ENCODE measurements around the gene PHETA1. TPM values are rescaled to one million over a fixed set of nuclear protein-coding genes. Genes with fewer than 3 reads are reported as not detected.

The PHETA1 gene
- total RNA-seq, 1 experiment from 2014 or later, result 16.3 TPM

DNA sequence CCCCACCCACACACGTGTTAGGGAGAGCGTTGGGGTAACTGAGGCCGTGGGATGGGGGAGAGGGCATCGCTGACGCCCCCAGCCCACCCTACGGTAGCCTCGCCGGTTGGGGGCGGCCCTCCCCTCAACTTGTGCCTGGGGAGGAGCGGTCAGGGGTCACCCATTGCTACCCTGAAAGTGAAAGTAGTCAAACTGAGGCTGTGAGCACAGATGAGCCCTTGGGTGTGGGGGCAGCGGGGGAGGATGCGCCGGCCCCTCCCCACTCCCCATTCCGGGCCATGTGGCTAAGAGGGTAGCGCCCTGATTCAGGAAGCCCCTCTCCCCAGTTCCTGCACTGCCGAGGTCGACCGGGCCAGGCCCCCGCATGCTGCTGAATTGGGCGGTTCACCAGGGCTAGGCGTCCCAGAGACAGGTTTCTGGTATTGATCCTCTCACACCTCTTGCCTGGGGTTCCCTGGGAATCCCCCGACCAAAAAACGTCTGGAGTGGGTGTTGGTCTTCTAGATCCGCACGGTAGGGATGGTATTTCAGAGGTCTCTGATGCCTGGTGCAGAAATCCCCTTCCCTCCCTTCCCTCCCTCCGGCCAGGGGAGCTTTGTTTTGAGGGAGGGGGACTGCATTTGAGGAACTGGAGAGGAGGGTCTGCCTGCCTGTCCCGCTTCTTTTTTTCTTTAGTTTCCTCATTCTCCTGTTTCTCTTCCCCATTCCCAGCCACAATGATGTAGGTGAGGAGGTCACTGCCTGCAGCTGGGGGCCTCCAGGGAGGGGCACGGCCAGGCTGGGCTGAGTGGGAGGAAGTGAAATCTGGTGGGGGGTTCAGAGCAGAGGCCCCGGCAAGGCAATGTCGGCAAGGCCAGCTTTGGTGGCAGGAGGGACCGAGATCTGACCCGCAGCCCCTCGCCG, 37.8 kb upstream of the PHETA1 start:
- POLR2A ChIA-PET, result interaction anchor here (0.6 kb wide), 1 partner anchor 1005 kb away, joined by 7 read pairs; no protein-coding TSS in a partner anchor

DNA sequence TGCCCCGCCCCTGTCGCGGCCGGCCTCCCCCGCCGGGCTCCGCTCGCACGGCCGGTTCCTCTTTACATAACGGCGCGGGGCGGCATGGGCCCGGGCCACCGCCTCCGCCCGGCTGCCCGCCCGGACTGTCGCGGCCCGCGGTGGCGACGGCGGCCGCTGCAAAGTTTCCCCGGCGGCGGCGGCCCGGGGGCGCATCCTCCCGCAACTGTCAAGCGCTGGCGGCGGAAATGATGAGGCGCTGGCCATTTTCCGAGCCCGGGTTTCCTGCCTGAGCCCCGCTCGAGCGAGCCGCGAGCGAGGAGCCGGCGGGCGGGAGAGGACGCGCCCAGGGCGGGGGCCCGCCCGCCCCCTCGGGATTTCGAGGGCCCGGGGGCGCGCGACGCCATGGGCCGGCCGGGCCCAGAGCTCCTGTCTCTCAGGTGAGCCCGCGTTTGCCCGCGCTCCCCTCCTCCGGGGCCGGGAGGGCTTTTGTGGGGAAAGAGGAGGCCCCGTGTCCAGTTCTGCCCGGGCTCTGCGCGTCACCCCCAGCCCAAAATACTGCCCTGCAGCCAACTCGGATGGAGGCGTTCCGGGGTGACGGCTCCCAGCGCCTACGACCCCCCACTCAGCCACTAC, 37.1 kb upstream of the PHETA1 start, which contains the start of gene SH2B3:
TSS of gene SH2B3 (plus strand) at position 65 of the 615 bp plus-strand sequence. CDS start 12,223 bp downstream, outside the sequence.
- peak within 1 kb of the TSS; percentile 95 for H3K27ac ChIP-seq (ENCODE audit: low read length)
- peaks cover 54% of the 10 kb centered on the region for H3K4me1 ChIP-seq (ENCODE audit: control insufficient read depth, insufficient read depth, low read length)
- peak within 1 kb of the TSS; percentile 89 to 90 for H3K4me3 ChIP-seq (ENCODE audit: low read depth in 2 of 2, low read length in 2 of 2)
- H3K27me3 ChIP-seq (ENCODE audit: control insufficient read depth, insufficient read depth, low read length), result no peaks in the 10 kb centered on the region
- ChIA-PET CTCF (no interaction called here), POLR2A (no interaction called here)
- ATAC-seq, result peak; percentile 9
- no TSS peak for BruUV-seq (replicated peaks)
- no peaks in the 10 kb centered on the region for H3K9me3 ChIP-seq (ENCODE audit: control insufficient read depth, insufficient read depth, low read depth, low read length)
- no peaks in the 10 kb centered on the region; the same call in 1 of the 2 replicates for H3K36me3 ChIP-seq (ENCODE audit: control insufficient read depth, insufficient read depth, low read length)
- no peak for TF ChIP-seq TCF7L2 (IDR thresholded peaks at IDR 0.05; ENCODE audit: low read depth, low read length)
- no peak for TF ChIP-seq POLR2AphosphoS5 (IDR thresholded peaks at IDR 0.05; ENCODE audit: low read depth, low read length)
- TF ChIP-seq, protein P1, sequence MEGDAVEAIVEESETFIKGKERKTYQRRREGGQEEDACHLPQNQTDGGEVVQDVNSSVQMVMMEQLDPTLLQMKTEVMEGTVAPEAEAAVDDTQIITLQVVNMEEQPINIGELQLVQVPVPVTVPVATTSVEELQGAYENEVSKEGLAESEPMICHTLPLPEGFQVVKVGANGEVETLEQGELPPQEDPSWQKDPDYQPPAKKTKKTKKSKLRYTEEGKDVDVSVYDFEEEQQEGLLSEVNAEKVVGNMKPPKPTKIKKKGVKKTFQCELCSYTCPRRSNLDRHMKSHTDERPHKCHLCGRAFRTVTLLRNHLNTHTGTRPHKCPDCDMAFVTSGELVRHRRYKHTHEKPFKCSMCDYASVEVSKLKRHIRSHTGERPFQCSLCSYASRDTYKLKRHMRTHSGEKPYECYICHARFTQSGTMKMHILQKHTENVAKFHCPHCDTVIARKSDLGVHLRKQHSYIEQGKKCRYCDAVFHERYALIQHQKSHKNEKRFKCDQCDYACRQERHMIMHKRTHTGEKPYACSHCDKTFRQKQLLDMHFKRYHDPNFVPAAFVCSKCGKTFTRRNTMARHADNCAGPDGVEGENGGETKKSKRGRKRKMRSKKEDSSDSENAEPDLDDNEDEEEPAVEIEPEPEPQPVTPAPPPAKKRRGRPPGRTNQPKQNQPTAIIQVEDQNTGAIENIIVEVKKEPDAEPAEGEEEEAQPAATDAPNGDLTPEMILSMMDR (IDR thresholded peaks at IDR 0.05), result no peak
- TF ChIP-seq, protein P2, sequence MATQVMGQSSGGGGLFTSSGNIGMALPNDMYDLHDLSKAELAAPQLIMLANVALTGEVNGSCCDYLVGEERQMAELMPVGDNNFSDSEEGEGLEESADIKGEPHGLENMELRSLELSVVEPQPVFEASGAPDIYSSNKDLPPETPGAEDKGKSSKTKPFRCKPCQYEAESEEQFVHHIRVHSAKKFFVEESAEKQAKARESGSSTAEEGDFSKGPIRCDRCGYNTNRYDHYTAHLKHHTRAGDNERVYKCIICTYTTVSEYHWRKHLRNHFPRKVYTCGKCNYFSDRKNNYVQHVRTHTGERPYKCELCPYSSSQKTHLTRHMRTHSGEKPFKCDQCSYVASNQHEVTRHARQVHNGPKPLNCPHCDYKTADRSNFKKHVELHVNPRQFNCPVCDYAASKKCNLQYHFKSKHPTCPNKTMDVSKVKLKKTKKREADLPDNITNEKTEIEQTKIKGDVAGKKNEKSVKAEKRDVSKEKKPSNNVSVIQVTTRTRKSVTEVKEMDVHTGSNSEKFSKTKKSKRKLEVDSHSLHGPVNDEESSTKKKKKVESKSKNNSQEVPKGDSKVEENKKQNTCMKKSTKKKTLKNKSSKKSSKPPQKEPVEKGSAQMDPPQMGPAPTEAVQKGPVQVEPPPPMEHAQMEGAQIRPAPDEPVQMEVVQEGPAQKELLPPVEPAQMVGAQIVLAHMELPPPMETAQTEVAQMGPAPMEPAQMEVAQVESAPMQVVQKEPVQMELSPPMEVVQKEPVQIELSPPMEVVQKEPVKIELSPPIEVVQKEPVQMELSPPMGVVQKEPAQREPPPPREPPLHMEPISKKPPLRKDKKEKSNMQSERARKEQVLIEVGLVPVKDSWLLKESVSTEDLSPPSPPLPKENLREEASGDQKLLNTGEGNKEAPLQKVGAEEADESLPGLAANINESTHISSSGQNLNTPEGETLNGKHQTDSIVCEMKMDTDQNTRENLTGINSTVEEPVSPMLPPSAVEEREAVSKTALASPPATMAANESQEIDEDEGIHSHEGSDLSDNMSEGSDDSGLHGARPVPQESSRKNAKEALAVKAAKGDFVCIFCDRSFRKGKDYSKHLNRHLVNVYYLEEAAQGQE (IDR thresholded peaks at IDR 0.05; ENCODE audit: insufficient read depth in 1 of 2, low read depth in 2 of 2, low read length in 1 of 2), result no peak
- no peak; the same call in 1 of the 2 replicates for TF ChIP-seq SIN3A (IDR thresholded peaks at IDR 0.05; ENCODE audit: borderline replicate concordance, insufficient read depth, low read depth, low read length)
- no peak for DNase-seq (ENCODE audit: low read depth, low spot score)
- intact Hi-C loops (cut with micrococcal nuclease; ENCODE audit: unreplicated experiment) (no loop called here), in situ Hi-C loops (cut with HindIII; ENCODE audit: low pct_unique_long_range_greater_than_20kb, low sequenced_read_pairs) (no loop called here)

More for the DNA sequence above, 37.8 kb upstream of the PHETA1 start:
- TF ChIP-seq POLR2AphosphoS5 (IDR thresholded peaks at IDR 0.05; ENCODE audit: low read depth, low read length), result 0 out of 2 replicates have a peak, but pooled peaks have one; percentile 35
- no peak for TF ChIP-seq SIN3A (IDR thresholded peaks at IDR 0.05; ENCODE audit: borderline replicate concordance, insufficient read depth, low read depth, low read length)
- Histone ChIP-seq H3K4me3 (ENCODE audit: low read depth in 2 of 2, low read length in 2 of 2) (peak overlapping the region; percentile 89 to 90), H3K9me3 (ENCODE audit: control insufficient read depth, insufficient read depth, low read depth, low read length) (no peaks in the 10 kb centered on the region), H3K27me3 (ENCODE audit: control insufficient read depth, insufficient read depth, low read length) (no peaks in the 10 kb centered on the region), H3K27ac (ENCODE audit: low read length) (peak overlapping the region; percentile 95), H3K36me3 (ENCODE audit: control insufficient read depth, insufficient read depth, low read length) (no peaks in the 10 kb centered on the region; the same call in 1 of the 2 replicates), H3K4me1 (ENCODE audit: control insufficient read depth, insufficient read depth, low read length) (peaks cover 61% of the 10 kb centered on the region)
- intact Hi-C loops (cut with micrococcal nuclease; ENCODE audit: unreplicated experiment) (no loop called here), in situ Hi-C loops (cut with HindIII; ENCODE audit: low pct_unique_long_range_greater_than_20kb, low sequenced_read_pairs) (no loop called here)
- CTCF ChIA-PET, result interaction anchor here (1.3 kb wide), 1 partner anchor 10 kb away, joined by 3 read pairs; no protein-coding TSS in a partner anchor
- DNase-seq (ENCODE audit: low read depth, low spot score) (no peak), ATAC-seq (no peak)
- no TSS peak for BruUV-seq (replicated peaks)

Data from Panc1 (cell line).